Cardiac muscle cell (in vitro differentiated cells and primary cell): Measurements from ENCODE around the gene MRPL50. TPM values are rescaled to one million over a fixed set of nuclear protein-coding genes. Genes with fewer than 3 reads are reported as not detected.
"Not testable (repeated sequence)": the region's sequence is repeated elsewhere in the genome, so short reads cannot be mapped to it uniquely, and the experiment has no call there.

Experiments used
- DNase-seq, 2 donors: peaks; one replicate each; pipeline versions ENCODE4 v3.0.0 to v3.0.0-alpha.2; 2010 to 2017; ENCODE audit warnings: low read depth in 1 of 2, low spot score in 1 of 2
- H3K27ac ChIP-seq: fragments of 200-600 bp; sonication (generic); 2 replicates; pipeline ENCODE4 v1.5.1; 2016
- H3K27me3 ChIP-seq: fragments of 200-600 bp; sonication (generic); 2 replicates; pipeline ENCODE4 v1.6.0; 2016; ENCODE audit warnings: control low read depth
- H3K36me3 ChIP-seq: fragments of 200-600 bp; sonication (generic); 2 replicates; pipeline ENCODE4 v1.5.1; 2016; ENCODE audit warnings: control low read depth
- H3K4me1 ChIP-seq: fragments of 200-600 bp; sonication (generic); 2 replicates; pipeline ENCODE4 v1.8.1; 2017; ENCODE audit warnings: low read depth, mild to moderate bottlenecking, mixed run types
- H3K4me3 ChIP-seq: fragments of 200-600 bp; sonication (generic); 2 replicates; pipeline ENCODE4 v1.5.1; 2016; ENCODE audit warnings: mild to moderate bottlenecking
- H3K9me3 ChIP-seq: fragments of 200-600 bp; sonication (generic); 2 replicates; pipeline ENCODE4 v1.5.1; 2017; ENCODE audit warnings: low read depth, mild to moderate bottlenecking, control low read depth
- polyA plus RNA-seq: library from polyadenylated mRNA; unstranded; fragments of >200 nt; fragmentation: Nextera tagmentation; extraction: Ambion mirVana; gene quantifications from 2 replicates; pipeline ENCODE4 v1.2.1, GENCODE V29; 2016
- total RNA-seq: library from RNA; depleted of rRNA; stranded (reverse); fragments of >200 nt; gene quantifications from 2 replicates; pipeline ENCODE4 v1.2.3, GENCODE V29; 2016
- TF ChIP-seq, protein P1 (sequence below): IDR thresholded peaks from 2 replicates; pipeline ENCODE4 v1.5.1; 2012; ENCODE audit warnings: low read depth, mild to moderate bottlenecking, low read length

MRPL50 gene
- total and polyA plus RNA-seq, 2 experiments from 2014 or later = 11.2 to 23.5 TPM

DNA sequence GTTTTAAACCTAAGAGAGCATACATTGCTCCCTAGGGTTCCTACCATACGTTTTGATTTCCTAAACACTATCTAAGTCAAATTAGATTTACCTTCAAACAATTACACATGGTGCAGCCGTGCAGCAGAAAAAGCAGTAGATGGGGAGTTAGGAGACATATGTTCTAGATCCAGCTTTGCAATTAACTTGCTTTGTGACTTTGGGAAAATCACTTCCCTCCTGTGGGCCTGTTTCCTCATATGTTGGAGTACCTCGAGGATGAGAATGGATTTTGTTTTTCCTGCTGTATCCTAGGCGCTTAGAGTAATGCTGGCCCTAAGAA, 711 bp downstream of the MRPL50 start:
- Histone ChIP-seq H3K4me3 (peak overlapping the region; percentile 45), H3K36me3 (peaks cover 19% of the 10 kb centered on the region), H3K4me1 (peaks cover 24% of the 10 kb centered on the region), H3K9me3 (no peaks in the 10 kb centered on the region), H3K27me3 (no peaks in the 10 kb centered on the region), H3K27ac (peak overlapping the region; percentile 73)
- no peak for DNase-seq
- TF ChIP-seq, protein P1, sequence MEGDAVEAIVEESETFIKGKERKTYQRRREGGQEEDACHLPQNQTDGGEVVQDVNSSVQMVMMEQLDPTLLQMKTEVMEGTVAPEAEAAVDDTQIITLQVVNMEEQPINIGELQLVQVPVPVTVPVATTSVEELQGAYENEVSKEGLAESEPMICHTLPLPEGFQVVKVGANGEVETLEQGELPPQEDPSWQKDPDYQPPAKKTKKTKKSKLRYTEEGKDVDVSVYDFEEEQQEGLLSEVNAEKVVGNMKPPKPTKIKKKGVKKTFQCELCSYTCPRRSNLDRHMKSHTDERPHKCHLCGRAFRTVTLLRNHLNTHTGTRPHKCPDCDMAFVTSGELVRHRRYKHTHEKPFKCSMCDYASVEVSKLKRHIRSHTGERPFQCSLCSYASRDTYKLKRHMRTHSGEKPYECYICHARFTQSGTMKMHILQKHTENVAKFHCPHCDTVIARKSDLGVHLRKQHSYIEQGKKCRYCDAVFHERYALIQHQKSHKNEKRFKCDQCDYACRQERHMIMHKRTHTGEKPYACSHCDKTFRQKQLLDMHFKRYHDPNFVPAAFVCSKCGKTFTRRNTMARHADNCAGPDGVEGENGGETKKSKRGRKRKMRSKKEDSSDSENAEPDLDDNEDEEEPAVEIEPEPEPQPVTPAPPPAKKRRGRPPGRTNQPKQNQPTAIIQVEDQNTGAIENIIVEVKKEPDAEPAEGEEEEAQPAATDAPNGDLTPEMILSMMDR = no peak

DNA sequence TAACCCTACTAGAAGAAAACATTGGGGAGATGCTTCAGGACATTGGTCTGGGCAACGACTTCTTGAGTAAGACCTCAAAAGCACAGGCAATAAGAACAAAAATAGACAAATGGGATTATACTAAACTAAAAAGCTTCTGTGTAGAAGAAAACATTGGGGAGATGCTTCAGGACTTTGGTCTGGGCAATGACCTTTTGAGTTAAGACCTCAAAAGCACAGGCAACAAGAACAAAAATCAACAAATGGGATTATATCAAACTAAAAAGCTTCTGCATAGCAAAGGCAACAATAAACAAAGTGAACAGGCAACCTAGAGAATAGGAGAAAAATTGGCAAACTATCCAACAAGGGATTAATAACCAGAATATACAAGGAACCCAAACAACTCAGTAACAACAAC, 3.7 kb downstream of the MRPL50 start:
- TF ChIP-seq, protein P1 = no peak
- Histone ChIP-seq H3K4me3 (no peak overlapping the region), H3K9me3 (no peaks in the 10 kb centered on the region), H3K36me3 (peaks cover 7% of the 10 kb centered on the region), H3K4me1 (peaks cover 9% of the 10 kb centered on the region), H3K27ac (no peak overlapping the region), H3K27me3 (no peaks in the 10 kb centered on the region)
- no peak for DNase-seq

DNA sequence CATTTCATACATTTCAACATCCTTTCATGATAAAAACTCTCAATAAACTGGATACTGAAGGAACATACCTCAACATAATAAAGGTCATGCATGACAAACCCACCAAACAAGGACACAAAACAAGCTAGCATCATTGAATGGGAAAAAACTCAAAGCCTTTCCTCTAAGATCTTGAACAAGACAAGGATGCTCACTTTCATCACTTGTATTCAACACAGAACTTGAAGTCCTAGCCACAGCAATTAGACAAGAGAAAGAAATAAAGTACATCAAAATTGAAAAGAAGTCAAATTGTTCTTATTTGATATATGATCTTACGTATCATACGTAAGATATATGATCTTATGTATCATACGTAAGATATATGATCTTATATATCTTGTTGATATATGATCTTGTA, 5.3 kb downstream of the MRPL50 start:
- H3K27me3 ChIP-seq = no peaks in the 10 kb centered on the region
- H3K4me1 ChIP-seq = peaks cover 7% of the 10 kb centered on the region
- no peaks in the 10 kb centered on the region for H3K9me3 ChIP-seq
- H3K4me3 ChIP-seq = no peak overlapping the region
- no peak for DNase-seq
- peaks cover 11% of the 10 kb centered on the region for H3K36me3 ChIP-seq
- TF ChIP-seq, protein P1 = no peak
- no peak overlapping the region for H3K27ac ChIP-seq

DNA sequence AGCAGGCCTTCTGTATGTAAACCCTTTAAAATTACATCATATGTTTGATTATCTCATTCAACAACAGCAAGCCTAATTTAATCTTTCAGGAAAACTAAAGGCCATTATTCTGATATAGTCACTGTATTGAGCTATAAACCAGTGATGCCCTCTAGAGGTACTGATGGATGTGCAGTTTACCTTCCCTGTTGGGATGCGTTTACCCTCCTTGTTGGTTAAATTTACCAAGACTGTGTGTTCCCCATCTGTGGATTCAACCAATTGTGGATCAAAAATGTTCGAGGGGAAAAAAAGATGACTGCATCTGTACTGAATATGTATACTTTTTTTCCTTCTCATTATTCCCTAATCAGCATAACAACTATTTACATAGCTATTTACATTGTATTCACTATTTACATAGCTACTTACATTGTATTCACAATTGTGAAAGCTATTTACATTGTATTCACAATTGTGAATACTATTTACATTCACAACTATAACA, 9.9 kb downstream of the MRPL50 start:
- no peak for DNase-seq
- H3K4me3 ChIP-seq = no peak overlapping the region
- H3K4me1 ChIP-seq = no peaks in the 10 kb centered on the region
- H3K27me3 ChIP-seq = no peaks in the 10 kb centered on the region
- H3K36me3 ChIP-seq = peaks cover 14% of the 10 kb centered on the region
- TF ChIP-seq, protein P1 = peak; percentile 28
- H3K27ac ChIP-seq = no peak overlapping the region
- no peaks in the 10 kb centered on the region for H3K9me3 ChIP-seq

DNA sequence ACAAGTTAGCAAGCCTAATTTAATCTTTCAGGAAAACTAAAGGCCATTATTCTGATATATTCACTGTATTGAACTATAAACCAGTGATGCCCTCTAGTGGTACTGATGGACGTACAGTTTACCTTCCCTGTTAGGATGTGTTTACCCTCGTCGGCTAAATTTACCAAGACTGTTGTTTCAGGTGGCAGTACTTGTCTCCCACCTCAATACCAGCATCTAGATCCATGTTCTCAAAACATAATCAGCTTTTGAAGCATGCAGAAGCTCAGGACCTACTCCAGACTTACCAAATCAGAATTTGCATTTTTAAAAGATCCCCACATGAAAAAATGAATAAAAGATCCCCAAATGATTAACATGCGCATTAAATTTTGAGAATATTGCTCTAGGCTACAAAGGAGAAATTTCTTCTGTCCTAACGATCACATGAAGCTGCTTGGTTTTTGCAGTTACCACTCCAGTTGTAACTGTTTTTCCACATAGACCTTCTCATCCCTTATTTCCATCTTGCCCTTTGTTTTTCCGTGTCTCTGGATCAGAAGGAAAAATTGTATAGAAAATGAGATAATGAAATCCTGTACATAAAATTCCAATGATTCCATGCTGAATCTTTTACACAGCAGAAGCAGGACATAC, 10.4 kb downstream of the MRPL50 start:
- H3K9me3 ChIP-seq = no peaks in the 10 kb centered on the region
- no peak overlapping the region for H3K4me3 ChIP-seq
- no peak overlapping the region for H3K27ac ChIP-seq
- no peaks in the 10 kb centered on the region for H3K4me1 ChIP-seq
- TF ChIP-seq, protein P1 = peak; percentile 68
- H3K27me3 ChIP-seq = no peaks in the 10 kb centered on the region
- peak; percentile 46 to 67 for DNase-seq
- peaks cover 14% of the 10 kb centered on the region for H3K36me3 ChIP-seq

DNA sequence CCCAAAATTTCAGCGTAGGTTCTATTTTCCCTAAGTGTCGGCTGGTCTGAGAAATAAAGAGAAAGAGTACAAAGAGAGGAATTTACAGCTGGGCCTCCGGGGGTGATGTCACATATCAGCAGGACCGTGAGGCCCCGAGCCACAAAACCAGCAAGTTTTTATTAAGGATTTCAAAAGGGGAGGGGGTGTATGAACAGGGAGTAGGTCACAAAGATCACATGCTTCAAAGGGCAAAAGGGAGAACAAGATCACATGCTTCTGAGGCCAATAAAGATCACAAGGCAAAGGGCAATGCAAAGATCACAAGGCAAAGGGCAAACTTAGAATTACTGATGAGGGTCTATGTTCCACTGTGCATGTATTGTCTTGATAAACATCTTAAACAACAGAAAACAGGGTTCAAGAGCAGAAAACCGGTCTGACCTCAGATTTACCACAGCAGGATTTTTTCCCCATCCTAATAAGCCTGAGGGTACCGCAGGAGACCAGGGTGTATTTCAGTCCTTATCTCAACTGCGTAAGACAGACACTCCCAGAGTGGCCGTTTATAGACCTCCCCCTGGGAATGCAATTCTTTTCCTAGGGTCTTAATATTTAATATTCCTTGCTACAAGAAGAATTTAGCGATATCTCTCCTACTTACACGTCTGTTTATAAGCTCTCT, 13.4 kb downstream of the MRPL50 start, which contains the start of gene BAAT:
Gene BAAT (minus strand): TSS at position 134 of the 664 bp plus-strand sequence. CDS start 13,602 bp downstream, outside the sequence.
- H3K27ac ChIP-seq, H3K4me1 ChIP-seq, H3K9me3 ChIP-seq, H3K4me3 ChIP-seq, H3K27me3 ChIP-seq, DNase-seq, H3K36me3 ChIP-seq: not testable (repeated sequence)
